ENCODE data around the gene RALGDS.
"Not testable (repeated sequence)": the region's sequence is repeated elsewhere in the genome, so short reads cannot be mapped to it uniquely, and the experiment has no call there.

The RALGDS gene

DNA sequence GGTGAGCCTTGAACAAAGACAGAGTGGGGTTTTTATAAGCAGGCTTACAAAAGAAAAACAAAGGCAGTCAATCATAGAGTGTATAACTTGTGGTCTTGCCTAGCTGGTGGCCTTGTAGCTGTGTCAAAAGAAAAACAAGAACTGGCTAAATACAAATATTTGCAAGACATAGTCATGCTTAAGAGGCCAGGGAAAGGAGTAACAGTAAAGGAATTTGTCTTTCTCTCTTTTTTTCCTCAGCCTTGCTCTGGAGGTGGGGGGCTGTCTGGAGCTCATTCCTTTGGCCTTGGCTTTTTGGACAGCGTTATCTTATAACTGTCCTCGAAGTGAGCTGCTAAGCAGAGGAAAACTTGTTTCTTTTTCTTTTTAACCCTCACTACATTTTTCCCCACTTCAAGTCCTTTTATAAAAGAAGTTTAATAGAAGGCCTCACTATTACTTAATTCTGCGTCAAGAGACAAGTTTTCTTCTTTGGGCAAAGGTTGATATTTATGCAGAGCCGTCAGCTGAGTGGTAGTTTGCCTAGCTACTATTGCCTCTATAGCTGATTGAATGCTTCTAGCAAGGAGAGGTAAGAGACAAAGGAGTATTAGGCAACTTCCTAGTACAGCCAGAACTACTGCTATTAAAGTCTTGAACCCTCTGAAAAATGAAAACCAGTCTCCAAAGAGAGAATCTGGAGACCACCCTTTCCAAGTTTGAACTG, 45.0 kb downstream of the RALGDS start:
- Histone ChIP-seq H3K4me3 (ENCODE audit: low read length) (no peak overlapping the region), H3K27ac (ENCODE audit: low read depth, low read length) (no peak overlapping the region), H3K9me3 (ENCODE audit: insufficient read depth, low read depth, low read length) (no peaks in the 10 kb centered on the region), H3K9ac (ENCODE audit: low read depth, low read length) (no peak overlapping the region), H3K27me3 (ENCODE audit: insufficient read depth, low read length) (no peaks in the 10 kb centered on the region), H3K36me3 (ENCODE audit: insufficient read depth, low read length) (no peaks in the 10 kb centered on the region), H3K4me1 (ENCODE audit: insufficient read depth, low read length) (peaks cover 5% of the 10 kb centered on the region)
- WGBS = 81% methylated on average over 4 of the region's 4 CpGs

DNA sequence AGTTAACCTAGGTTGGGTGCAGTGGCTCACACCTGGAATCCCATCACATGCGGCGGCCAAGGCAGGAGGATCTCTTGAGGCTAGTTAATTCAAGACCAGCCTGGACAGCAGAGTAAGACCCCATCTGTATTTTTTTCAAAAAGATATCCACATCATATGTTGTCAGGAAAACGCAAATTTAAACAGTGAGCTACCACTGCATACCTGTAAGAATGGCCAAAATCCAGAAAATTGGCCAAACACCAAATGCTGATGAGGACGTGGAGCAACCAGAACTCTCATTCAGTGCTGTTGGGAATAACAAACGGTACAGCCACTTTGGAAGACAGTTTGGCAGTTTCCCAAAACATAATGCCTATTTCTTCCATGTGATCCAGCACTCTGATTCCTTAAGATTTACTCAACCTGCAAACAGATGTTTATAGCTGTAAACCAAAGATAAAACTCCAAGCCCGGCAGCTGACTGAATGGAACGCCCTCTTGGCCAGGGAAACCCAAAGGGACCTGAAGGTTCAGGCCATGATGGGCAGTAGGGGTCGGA, 46.9 kb downstream of the RALGDS start:
- Histone ChIP-seq H3K4me3 (ENCODE audit: low read length) (no peak overlapping the region), H3K36me3 (ENCODE audit: insufficient read depth, low read length) (no peaks in the 10 kb centered on the region), H3K9ac (ENCODE audit: low read depth, low read length) (no peak overlapping the region), H3K9me3 (ENCODE audit: insufficient read depth, low read depth, low read length) (no peaks in the 10 kb centered on the region), H3K27ac (ENCODE audit: low read depth, low read length) (no peak overlapping the region), H3K4me1 (ENCODE audit: insufficient read depth, low read length) (no peaks in the 10 kb centered on the region), H3K27me3 (ENCODE audit: insufficient read depth, low read length) (no peaks in the 10 kb centered on the region)
- whole genome bisulfite sequencing = 93% methylated on average over 8 of the region's 8 CpGs

DNA sequence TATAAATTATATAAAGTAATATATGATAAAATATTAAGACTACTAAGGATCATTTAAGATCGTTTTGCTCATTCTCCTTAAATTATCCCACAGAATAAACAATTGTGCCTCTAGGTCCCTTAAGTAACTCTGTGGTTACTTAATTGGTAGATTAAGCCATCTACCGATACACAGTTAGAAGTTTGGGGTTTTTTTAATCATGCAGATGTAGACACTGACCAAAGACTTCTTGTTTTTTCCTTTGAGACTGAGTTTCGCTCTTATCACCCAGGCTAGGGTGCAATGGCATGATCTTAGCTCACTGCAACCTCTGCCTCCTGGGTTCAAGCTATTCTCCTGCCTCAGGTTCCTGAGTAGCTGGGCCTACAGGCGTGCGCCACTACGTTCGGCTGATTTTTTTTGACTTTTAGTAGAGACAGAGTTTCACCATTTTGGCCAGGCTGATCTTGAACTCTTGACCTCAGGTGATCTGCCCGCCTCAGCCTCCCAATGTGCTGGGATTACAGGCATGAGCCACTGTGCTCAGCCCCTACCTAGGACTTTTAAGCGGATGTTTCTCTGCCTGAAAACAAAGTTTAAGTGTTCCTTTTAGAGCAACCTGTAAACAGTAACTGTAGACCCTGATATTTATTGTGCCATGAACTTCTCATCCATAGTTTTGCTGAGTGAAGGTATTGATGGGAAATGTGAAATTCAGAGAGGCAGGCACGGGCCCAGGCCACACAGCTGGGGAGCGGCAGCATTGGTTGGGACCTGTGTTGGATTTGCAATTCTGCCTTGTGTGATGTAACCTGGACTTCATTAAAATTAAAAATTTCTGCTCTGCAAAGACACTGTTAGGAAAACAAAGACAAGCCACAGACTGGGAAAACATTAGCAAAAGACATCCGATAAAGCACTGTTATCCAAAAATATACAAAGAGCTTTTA, 47.7 kb downstream of the RALGDS start:
- H3K27ac ChIP-seq (ENCODE audit: low read depth, low read length) = no peak overlapping the region
- H3K9me3 ChIP-seq (ENCODE audit: insufficient read depth, low read depth, low read length) = no peaks in the 10 kb centered on the region
- no peaks in the 10 kb centered on the region for H3K36me3 ChIP-seq (ENCODE audit: insufficient read depth, low read length)
- no peaks in the 10 kb centered on the region for H3K4me1 ChIP-seq (ENCODE audit: insufficient read depth, low read length)
- H3K9ac ChIP-seq (ENCODE audit: low read depth, low read length) = no peak overlapping the region
- H3K4me3 ChIP-seq (ENCODE audit: low read length) = no peak overlapping the region
- no peaks in the 10 kb centered on the region for H3K27me3 ChIP-seq (ENCODE audit: insufficient read depth, low read length)
- WGBS = 92% methylated on average over 11 of the region's 12 CpGs

DNA sequence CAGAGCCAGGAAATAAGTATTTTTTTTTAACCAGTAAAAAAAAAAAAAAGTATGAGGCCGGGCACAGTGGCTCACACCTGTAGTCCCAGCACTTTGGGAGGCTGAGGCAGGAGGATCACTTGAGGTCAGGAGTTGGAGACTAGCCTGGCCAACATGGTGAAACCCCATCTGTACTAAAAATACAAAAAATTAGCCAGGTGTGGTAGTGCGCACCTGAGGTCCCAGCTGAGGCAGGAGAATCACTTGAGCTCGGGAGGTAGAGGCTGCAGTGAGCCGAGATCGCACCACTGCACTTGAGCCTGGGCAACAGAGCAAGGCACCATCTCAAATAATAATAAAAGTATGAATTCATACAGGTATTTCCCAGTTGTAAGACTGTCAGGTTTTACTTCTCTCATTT, 48.8 kb downstream of the RALGDS start:
- 97% methylated on average over 5 of the region's 5 CpGs for WGBS
- not testable (repeated sequence) for H3K4me3 ChIP-seq (ENCODE audit: low read length); H3K27ac ChIP-seq (ENCODE audit: low read depth, low read length); H3K27me3 ChIP-seq (ENCODE audit: insufficient read depth, low read length); H3K4me1 ChIP-seq (ENCODE audit: insufficient read depth, low read length); H3K36me3 ChIP-seq (ENCODE audit: insufficient read depth, low read length); H3K9ac ChIP-seq (ENCODE audit: low read depth, low read length); H3K9me3 ChIP-seq (ENCODE audit: insufficient read depth, low read depth, low read length)

DNA sequence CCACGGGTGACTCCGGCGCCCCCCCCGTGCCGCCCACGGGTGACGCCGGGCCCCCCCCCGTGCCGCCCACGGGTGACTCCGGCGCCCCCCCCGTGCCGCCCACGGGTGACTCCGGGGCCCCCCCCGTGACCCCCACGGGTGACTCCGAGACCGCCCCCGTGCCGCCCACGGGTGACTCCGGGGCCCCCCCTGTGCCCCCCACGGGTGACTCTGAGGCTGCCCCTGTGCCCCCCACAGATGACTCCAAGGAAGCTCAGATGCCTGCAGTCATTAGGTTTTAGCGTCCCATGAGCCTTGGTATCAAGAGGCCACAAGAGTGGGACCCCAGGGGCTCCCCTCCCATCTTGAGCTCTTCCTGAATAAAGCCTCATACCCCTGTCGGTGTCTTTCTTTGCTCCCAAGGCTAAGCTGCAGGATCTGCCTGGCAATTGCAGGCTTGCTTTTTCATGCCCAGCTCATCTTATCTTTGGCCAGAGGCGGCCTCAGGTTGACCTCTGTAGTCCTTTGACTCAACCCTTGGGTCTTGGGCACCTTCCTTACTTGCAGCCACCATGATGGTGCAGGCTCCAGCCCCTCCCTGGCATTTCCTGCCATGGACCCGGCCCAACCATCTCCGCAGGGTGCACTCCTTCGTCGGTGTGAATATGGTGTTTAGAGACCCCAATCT, 49.4 kb downstream of the RALGDS start:
- H3K9me3 ChIP-seq (ENCODE audit: insufficient read depth, low read depth, low read length) = no peaks in the 10 kb centered on the region
- H3K27ac ChIP-seq (ENCODE audit: low read depth, low read length) = no peak overlapping the region
- H3K9ac ChIP-seq (ENCODE audit: low read depth, low read length) = no peak overlapping the region
- 95% methylated on average over 33 of the region's 33 CpGs for WGBS
- no peak overlapping the region for H3K4me3 ChIP-seq (ENCODE audit: low read length)
- H3K27me3 ChIP-seq (ENCODE audit: insufficient read depth, low read length) = no peaks in the 10 kb centered on the region
- no peaks in the 10 kb centered on the region for H3K4me1 ChIP-seq (ENCODE audit: insufficient read depth, low read length)
- H3K36me3 ChIP-seq (ENCODE audit: insufficient read depth, low read length) = no peaks in the 10 kb centered on the region

DNA sequence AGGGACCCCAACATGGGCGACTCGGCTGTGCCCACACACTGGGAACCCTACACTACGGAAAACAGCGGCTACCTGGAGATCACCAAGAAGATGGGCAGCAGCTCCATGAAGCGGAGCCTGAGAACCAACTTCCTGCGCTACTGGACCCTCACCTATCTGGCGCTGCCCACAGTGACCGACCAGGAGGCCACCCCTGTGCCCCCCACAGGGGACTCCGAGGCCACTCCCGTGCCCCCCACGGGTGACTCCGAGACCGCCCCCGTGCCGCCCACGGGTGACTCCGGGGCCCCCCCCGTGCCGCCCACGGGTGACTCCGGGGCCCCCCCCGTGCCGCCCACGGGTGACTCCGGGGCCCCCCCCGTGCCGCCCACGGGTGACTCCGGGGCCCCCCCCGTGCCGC, 50.1 kb downstream of the RALGDS start:
- H3K27ac ChIP-seq (ENCODE audit: low read depth, low read length); H3K27me3 ChIP-seq (ENCODE audit: insufficient read depth, low read length); H3K36me3 ChIP-seq (ENCODE audit: insufficient read depth, low read length); H3K9ac ChIP-seq (ENCODE audit: low read depth, low read length); H3K4me1 ChIP-seq (ENCODE audit: insufficient read depth, low read length); H3K4me3 ChIP-seq (ENCODE audit: low read length); H3K9me3 ChIP-seq (ENCODE audit: insufficient read depth, low read depth, low read length): not testable (repeated sequence)
- 99% methylated on average over 12 of the region's 31 CpGs for WGBS

DNA sequence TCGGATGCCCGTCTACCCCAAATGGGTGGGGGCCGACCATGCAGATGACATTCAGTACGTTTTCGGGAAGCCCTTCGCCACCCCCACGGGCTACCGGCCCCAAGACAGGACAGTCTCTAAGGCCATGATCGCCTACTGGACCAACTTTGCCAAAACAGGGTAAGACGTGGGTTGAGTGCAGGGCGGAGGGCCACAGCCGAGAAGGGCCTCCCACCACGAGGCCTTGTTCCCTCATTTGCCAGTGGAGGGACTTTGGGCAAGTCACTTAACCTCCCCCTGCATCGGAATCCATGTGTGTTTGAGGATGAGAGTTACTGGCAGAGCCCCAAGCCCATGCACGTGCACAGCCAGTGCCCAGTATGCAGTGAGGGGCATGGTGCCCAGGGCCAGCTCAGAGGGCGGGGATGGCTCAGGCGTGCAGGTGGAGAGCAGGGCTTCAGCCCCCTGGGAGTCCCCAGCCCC, 50.5 kb downstream of the RALGDS start:
- H3K9me3 ChIP-seq (ENCODE audit: insufficient read depth, low read depth, low read length); H3K36me3 ChIP-seq (ENCODE audit: insufficient read depth, low read length): not testable (repeated sequence)
- 95% methylated on average over 17 of the region's 17 CpGs for WGBS

DNA sequence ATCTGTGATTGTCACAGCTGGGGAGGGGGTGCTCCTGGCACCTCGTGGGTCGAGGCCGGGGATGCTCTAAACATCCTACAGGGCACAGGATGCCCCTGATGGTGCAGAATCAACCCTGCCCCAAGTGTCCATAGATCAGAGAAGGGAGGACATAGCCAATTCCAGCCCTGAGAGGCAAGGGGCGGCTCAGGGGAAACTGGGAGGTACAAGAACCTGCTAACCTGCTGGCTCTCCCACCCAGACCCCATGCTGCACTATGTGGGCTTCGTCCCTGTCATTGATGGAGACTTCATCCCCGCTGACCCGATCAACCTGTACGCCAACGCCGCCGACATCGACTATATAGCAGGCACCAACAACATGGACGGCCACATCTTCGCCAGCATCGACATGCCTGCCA, 52.6 kb downstream of the RALGDS start:
- not testable (repeated sequence) for H3K4me1 ChIP-seq (ENCODE audit: insufficient read depth, low read length); H3K27ac ChIP-seq (ENCODE audit: low read depth, low read length); H3K27me3 ChIP-seq (ENCODE audit: insufficient read depth, low read length); H3K9ac ChIP-seq (ENCODE audit: low read depth, low read length); H3K36me3 ChIP-seq (ENCODE audit: insufficient read depth, low read length); H3K4me3 ChIP-seq (ENCODE audit: low read length); H3K9me3 ChIP-seq (ENCODE audit: insufficient read depth, low read depth, low read length)
- 100% methylated on average over 1 of the region's 15 CpGs for WGBS

More for the DNA sequence above, 50.5 kb downstream of the RALGDS start:
- H3K27ac ChIP-seq (ENCODE audit: low read depth, low read length); H3K4me1 ChIP-seq (ENCODE audit: insufficient read depth, low read length); H3K4me3 ChIP-seq (ENCODE audit: low read length); H3K27me3 ChIP-seq (ENCODE audit: insufficient read depth, low read length); H3K9ac ChIP-seq (ENCODE audit: low read depth, low read length): not testable (repeated sequence)

DNA sequence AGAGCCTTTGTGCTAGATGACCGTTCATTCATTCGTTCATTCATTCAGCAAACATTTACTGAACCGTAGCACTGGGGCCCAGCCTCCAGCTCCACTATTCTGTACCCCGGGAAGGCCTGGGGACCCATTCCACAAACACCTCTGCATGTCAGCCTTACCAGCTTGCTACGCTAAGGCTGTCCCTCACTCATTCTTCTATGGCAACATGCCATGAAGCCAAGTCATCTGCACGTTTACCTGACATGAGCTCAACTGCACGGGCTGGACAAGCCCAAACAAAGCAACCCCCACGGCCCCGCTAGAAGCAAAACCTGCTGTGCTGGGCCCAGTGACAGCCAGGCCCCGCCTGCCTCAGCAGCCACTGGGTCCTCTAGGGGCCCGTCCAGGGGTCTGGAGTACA, 53.2 kb downstream of the RALGDS start:
- no peaks in the 10 kb centered on the region for H3K36me3 ChIP-seq (ENCODE audit: insufficient read depth, low read length)
- WGBS = 90% methylated on average over 11 of the region's 11 CpGs
- H3K27me3 ChIP-seq (ENCODE audit: insufficient read depth, low read length) = no peaks in the 10 kb centered on the region
- no peaks in the 10 kb centered on the region for H3K4me1 ChIP-seq (ENCODE audit: insufficient read depth, low read length)
- H3K9me3 ChIP-seq (ENCODE audit: insufficient read depth, low read depth, low read length) = no peaks in the 10 kb centered on the region
- no peak overlapping the region for H3K9ac ChIP-seq (ENCODE audit: low read depth, low read length)
- no peak overlapping the region for H3K27ac ChIP-seq (ENCODE audit: low read depth, low read length)
- no peak overlapping the region for H3K4me3 ChIP-seq (ENCODE audit: low read length)

DNA sequence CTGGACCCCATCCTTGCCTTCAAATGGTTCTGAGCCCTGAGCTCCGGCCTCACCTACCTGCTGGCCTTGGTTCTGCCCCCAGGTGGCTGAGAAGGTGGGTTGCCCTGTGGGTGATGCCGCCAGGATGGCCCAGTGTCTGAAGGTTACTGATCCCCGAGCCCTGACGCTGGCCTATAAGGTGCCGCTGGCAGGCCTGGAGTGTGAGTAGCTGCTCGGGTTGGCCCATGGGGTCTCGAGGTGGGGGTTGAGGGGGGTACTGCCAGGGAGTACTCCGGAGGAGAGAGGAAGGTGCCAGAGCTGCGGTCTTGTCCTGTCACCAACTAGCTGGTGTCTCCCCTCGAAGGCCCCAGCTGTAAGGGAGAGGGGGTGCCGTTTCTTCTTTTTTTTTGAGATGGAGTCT, 54.0 kb downstream of the RALGDS start:
- no peaks in the 10 kb centered on the region for H3K4me1 ChIP-seq (ENCODE audit: insufficient read depth, low read length)
- H3K27me3 ChIP-seq (ENCODE audit: insufficient read depth, low read length) = no peaks in the 10 kb centered on the region
- no peak overlapping the region for H3K9ac ChIP-seq (ENCODE audit: low read depth, low read length)
- no peak overlapping the region for H3K27ac ChIP-seq (ENCODE audit: low read depth, low read length)
- no peaks in the 10 kb centered on the region for H3K9me3 ChIP-seq (ENCODE audit: insufficient read depth, low read depth, low read length)
- H3K4me3 ChIP-seq (ENCODE audit: low read length) = no peak overlapping the region
- H3K36me3 ChIP-seq (ENCODE audit: insufficient read depth, low read length) = no peaks in the 10 kb centered on the region
- WGBS = 94% methylated on average over 11 of the region's 11 CpGs

All from HUES64 (cell line).